Stomach (tissue), 9 donors: ENCODE measurements around the gene KCNQ5. TPM values are rescaled to one million over a fixed set of nuclear protein-coding genes. Genes with fewer than 3 reads are reported as not detected.

ENCODE experiments used
- DNase-seq, 2 donors: peaks; one replicate each; pipeline versions ENCODE4 v3.0.0 to v3.0.0-alpha.2; 2013 to 2019
- H3K27ac ChIP-seq, 5 donors: fragments of 200-600 bp in 4 of 5; sonication (generic) in 4 of 5; one replicate each; pipeline ENCODE4 v1.5.1; 2013 to 2019; ENCODE audit warnings: mild to moderate bottlenecking in 1 of 5, moderate library complexity in 1 of 5
- H3K27me3 ChIP-seq, 3 donors: fragments of 200-600 bp; sonication (generic); one replicate each; pipeline ENCODE4 v1.5.1; 2017 to 2019; ENCODE audit warnings: mixed run types in 1 of 3
- H3K36me3 ChIP-seq, 4 donors: fragments of 200-600 bp; sonication (generic); 1 replicate in 3 of 4; 2 replicates in 1 of 4; pipeline ENCODE4 v1.5.1; 2016 to 2019
- H3K4me1 ChIP-seq, 4 donors: fragments of 200-600 bp; sonication (generic); one replicate each; pipeline ENCODE4 v1.5.1; 2016 to 2019
- H3K4me3 ChIP-seq, 4 donors: fragments of 200-600 bp; sonication (generic) in 3 of 4; one replicate each; pipeline ENCODE4 v1.5.1; 2016 to 2019; ENCODE audit warnings: mild to moderate bottlenecking in 1 of 4
- H3K9me3 ChIP-seq, 4 donors: fragments of 200-600 bp; sonication (generic); one replicate each; pipeline ENCODE4 v1.5.1; 2016 to 2019
- CTCF ChIP-seq, 7 experiments: fragments of 450-650 bp in 4 of 7; fragments of 200-600 bp in 3 of 7; sonication (generic) in 3 of 7; IDR thresholded peaks; one replicate each; pipeline ENCODE4 v1.5.1; 2016 to 2019; ENCODE audit warnings: antibody characterized with exemption in 7 of 7, control low read depth in 2 of 7, mild to moderate bottlenecking in 1 of 7
- EP300 ChIP-seq: sonication (generic); formaldehyde crosslinking; IDR thresholded peaks from one replicate; pipeline ENCODE4 v1.6.1; 2017; ENCODE audit warnings: antibody characterized with exemption
- POLR2A ChIP-seq, 4 donors: fragments of 450-650 bp; IDR thresholded peaks; one replicate each; pipeline ENCODE4 v1.6.1; 2016; ENCODE audit warnings: antibody characterized with exemption in 4 of 4, control low read depth in 2 of 4, mild to moderate bottlenecking in 1 of 4, moderate library complexity in 1 of 4
- POLR2AphosphoS5 ChIP-seq, 3 donors: sonication (generic); formaldehyde crosslinking; IDR thresholded peaks; one replicate each; pipeline ENCODE4 v1.6.1; 2016; ENCODE audit warnings: antibody characterized with exemption in 3 of 3
- WGBS, 5 donors: extraction: QIAGEN DNeasy Blood & Tissue Kit in 3 of 5; methylation state at CpG; one replicate each; pipeline versions ENCODE4 v1.1.5 to v1.1.7; 2013 to 2018; 5-methylcytosine and 5-hydroxymethylcytosine counted together
- intact Hi-C: fragments of 100-400 bp; cut with DNase I; formaldehyde crosslinking; loops from one replicate; pipeline ENCODE4 v1.15.1; 2023; ENCODE audit warnings: low total_unique reads
- polyA plus RNA-seq, 3 donors: library from polyadenylated mRNA; stranded (reverse); fragments of 200-250 nt; gene quantifications; one replicate each; pipeline ENCODE4 v1.2.3, GENCODE V29; 2013
- total RNA-seq, 5 donors: library from RNA; depleted of rRNA; stranded (reverse); fragments of >200 nt; gene quantifications; one replicate each; pipeline versions ENCODE4 v1.1.0 to v1.2.3, GENCODE V29; 2014 to 2016
- donor health status: healthy with polysubstance abuse.
- donor health status: Bipolar disorder and iron deficiency.
- donor health status: healthy.

The KCNQ5 gene
- total and polyA plus RNA-seq, 8 donors: 0.12 to 2.8 (median 0.37) TPM; not detected in 2

DNA sequence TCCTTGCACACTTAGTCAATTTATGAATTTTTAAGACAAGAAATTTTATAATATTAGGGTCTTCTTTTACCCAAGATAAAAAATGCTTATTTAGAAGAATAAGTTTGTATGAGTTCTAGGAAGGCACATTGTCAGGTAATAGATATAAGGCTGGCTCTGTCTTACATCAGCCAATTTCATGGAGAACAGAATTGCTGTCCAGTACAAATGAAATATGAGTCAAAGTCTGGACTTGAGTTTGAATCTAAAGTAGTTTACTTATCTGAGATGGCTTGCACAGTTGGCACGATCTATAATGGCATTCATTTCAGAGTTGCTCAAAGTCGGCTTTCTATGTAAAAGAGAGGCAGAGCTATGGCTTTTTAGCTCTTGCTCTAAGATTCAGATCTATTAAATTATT lies 228.2 kb downstream of the KCNQ5 start:
- Histone ChIP-seq H3K27ac (no peak overlapping the region), H3K9me3 (no peaks in the 10 kb centered on the region), H3K36me3 (no peaks in the 10 kb centered on the region), H3K4me1 (no peaks in the 10 kb centered on the region), H3K4me3 (no peak overlapping the region), H3K27me3 (no peaks in the 10 kb centered on the region)
- no peak for DNase-seq
- 77 to 93% (median 89%) methylated on average over 2 of the region's 2 CpGs for WGBS, 5 donors
- intact Hi-C loops: no loop called here
- TF ChIP-seq CTCF (IDR thresholded peaks at IDR 0.05): no peak
- no peak for TF ChIP-seq POLR2A (IDR thresholded peaks at IDR 0.05)
- TF ChIP-seq POLR2AphosphoS5 (IDR thresholded peaks at IDR 0.05): no peak
- TF ChIP-seq EP300: no peak

GRCh38 chr6:72850469-72850868 lies 228.6 kb downstream of the KCNQ5 start:
- Histone ChIP-seq H3K9me3 (no peaks in the 10 kb centered on the region), H3K4me1 (no peaks in the 10 kb centered on the region), H3K27me3 (no peaks in the 10 kb centered on the region), H3K36me3 (no peaks in the 10 kb centered on the region), H3K27ac (no peak overlapping the region), H3K4me3 (no peak overlapping the region)
- no peak for DNase-seq
- 41 to 60% (median 58%) methylated on average over 1 of the region's 1 CpG for WGBS, 5 donors
- TF ChIP-seq POLR2A (IDR thresholded peaks at IDR 0.05) (no peak), EP300 (no peak), POLR2AphosphoS5 (IDR thresholded peaks at IDR 0.05) (no peak), CTCF (IDR thresholded peaks at IDR 0.05) (no peak)
- intact Hi-C loops: no loop called here

GRCh38 chr6:72855471-72855870 lies 233.6 kb downstream of the KCNQ5 start:
- Histone ChIP-seq H3K4me1 (no peaks in the 10 kb centered on the region), H3K9me3 (no peaks in the 10 kb centered on the region), H3K4me3 (no peak overlapping the region), H3K27me3 (no peaks in the 10 kb centered on the region), H3K36me3 (no peaks in the 10 kb centered on the region), H3K27ac (no peak overlapping the region)
- WGBS, 5 donors: 74 to 93% (median 91%) methylated on average over 2 of the region's 2 CpGs
- no peak for DNase-seq
- intact Hi-C loops: no loop called here
- TF ChIP-seq POLR2AphosphoS5 (IDR thresholded peaks at IDR 0.05) (no peak), CTCF (IDR thresholded peaks at IDR 0.05) (no peak), EP300 (no peak), POLR2A (IDR thresholded peaks at IDR 0.05) (no peak)

- Histone ChIP-seq H3K4me1 (peaks cover 0 to 8% (median 4%) of the 10 kb centered on the region in 4 donors), H3K36me3 (no peaks in the 10 kb centered on the region), H3K27ac (no peak overlapping the region), H3K9me3 (no peaks in the 10 kb centered on the region), H3K4me3 (no peak overlapping the region), H3K27me3 (no peaks in the 10 kb centered on the region)
- WGBS, 5 donors: 77 to 89% (median 84%) methylated on average over 3 of the region's 3 CpGs
- intact Hi-C loops: no loop called here
- no peak for TF ChIP-seq CTCF (IDR thresholded peaks at IDR 0.05)
- TF ChIP-seq POLR2A (IDR thresholded peaks at IDR 0.05): no peak
- TF ChIP-seq EP300: no peak
- DNase-seq: no peak
These were observed 234.9 kb downstream of the KCNQ5 start for GRCh38 chr6:72856801-72857200.
